H1 (cell line): Measurements from ENCODE around the gene LFNG. TPM values are rescaled to one million over a fixed set of nuclear protein-coding genes. Genes with fewer than 3 reads are reported as not detected.

Source experiments
- CTCF ChIA-PET: fragments of 300-600 bp; sonication (Branson Sonifier 250); formaldehyde crosslinking; loops from one replicate; lab custom pipeline; 2021; ENCODE audit not compliant: partially characterized antibody; lab: Charles Lee
- POLR2A ChIA-PET: fragments of 300-600 bp; sonication (Branson Sonifier 250); formaldehyde crosslinking; loops from one replicate; lab custom pipeline; 2021; ENCODE audit warnings: inconsistent platforms; ENCODE audit not compliant: partially characterized antibody; lab: Charles Lee
- DNase-seq, 2 experiments: peaks; one replicate each; pipeline versions ENCODE4 v3.0.0 to v3.0.0-alpha.2; 2010 to 2022; ENCODE audit warnings: low spot score in 2 of 2, low read depth in 1 of 2, mixed read lengths in 1 of 2
- FAIRE-seq: peaks from 2 replicates; lab custom pipeline; 2011; peaks lifted over from hg19 to GRCh38; lab: Jason Lieb, UNC
- H2AFZ ChIP-seq: 2 replicates; pipeline ENCODE4 v1.8.1; 2012; ENCODE audit warnings: low read length, inconsistent platforms
- H2AK5ac ChIP-seq: 2 replicates; pipeline ENCODE4 v1.6.1; 2013; ENCODE audit warnings: low read depth, low read length
- H2BK120ac ChIP-seq: replicated peaks from 2 replicates; pipeline ENCODE3; 2013; ENCODE audit warnings: low read depth, low read length, inconsistent platforms
- H2BK12ac ChIP-seq: 2 replicates; pipeline ENCODE4 v1.6.1; 2013; ENCODE audit warnings: low read depth, low read length
- H2BK15ac ChIP-seq: 2 replicates; pipeline ENCODE4 v1.6.1; 2013; ENCODE audit warnings: low read length
- H2BK20ac ChIP-seq: 2 replicates; pipeline ENCODE4 v1.6.1; 2013; ENCODE audit warnings: low read length
- H2BK5ac ChIP-seq: 2 replicates; pipeline ENCODE4 v1.6.1; 2013; ENCODE audit warnings: low read depth, low read length
- H3K14ac ChIP-seq: 2 replicates; pipeline ENCODE4 v1.6.1; 2013; ENCODE audit warnings: inconsistent platforms; ENCODE audit not compliant: insufficient read length
- H3K18ac ChIP-seq: 2 replicates; pipeline ENCODE4 v1.6.1; 2013; ENCODE audit warnings: low read length; ENCODE audit errors: extremely low read depth
- H3K23ac ChIP-seq: 2 replicates; pipeline ENCODE4 v1.6.1; 2013; ENCODE audit warnings: inconsistent platforms; ENCODE audit not compliant: insufficient read length
- H3K23me2 ChIP-seq: 2 replicates; pipeline ENCODE4 v1.6.1; 2013; ENCODE audit warnings: low read depth, low read length
- H3K27ac ChIP-seq: 2 replicates; pipeline ENCODE4 v1.6.1; 2011; ENCODE audit warnings: low read depth, low read length, inconsistent platforms
- H3K27me3 ChIP-seq, 4 experiments: replicated peaks in 1 of 4; 1 replicate in 1 of 4; 2 replicates in 3 of 4; pipeline versions ENCODE4 v1.6.1 to v1.8.1; 2011 to 2013; ENCODE audit warnings: low read length in 3 of 4, mild to moderate bottlenecking in 3 of 4, inconsistent platforms in 2 of 4, mixed read lengths in 2 of 4, moderate library complexity in 1 of 4; ENCODE audit not compliant: control insufficient read depth in 3 of 4, insufficient read depth in 3 of 4; ENCODE audit errors: extremely low read depth in 1 of 4
- H3K36me3 ChIP-seq, 4 experiments: 2 replicates each; pipeline versions ENCODE4 v1.6.1 to v1.8.1; 2011 to 2013; ENCODE audit warnings: mild to moderate bottlenecking in 4 of 4, low read length in 3 of 4, moderate library complexity in 2 of 4, control low read depth in 1 of 4, inconsistent platforms in 1 of 4; ENCODE audit not compliant: insufficient read depth in 4 of 4, control insufficient read depth in 2 of 4
- H3K4ac ChIP-seq: replicated peaks from 2 replicates; pipeline ENCODE3; 2013; ENCODE audit warnings: low read length, low read depth, mixed read lengths, inconsistent platforms; ENCODE audit not compliant: insufficient read length
- H3K4me1 ChIP-seq, 4 experiments: replicated peaks in 1 of 4; 1 replicate in 1 of 4; 2 replicates in 3 of 4; pipeline versions ENCODE4 v1.6.1 to v1.8.1; 2011 to 2013; ENCODE audit warnings: low read length in 3 of 4, inconsistent platforms in 2 of 4, mixed read lengths in 1 of 4; ENCODE audit not compliant: insufficient read depth in 4 of 4, control insufficient read depth in 3 of 4
- H3K4me2 ChIP-seq, 2 experiments: 2 replicates each; pipeline versions ENCODE4 v1.6.1 to v1.8.1; 2011 to 2013; ENCODE audit warnings: low read depth in 2 of 2, low read length in 2 of 2, control low read depth in 1 of 2, inconsistent platforms in 1 of 2, mild to moderate bottlenecking in 1 of 2; ENCODE audit not compliant: insufficient read depth in 1 of 2
- H3K4me3 ChIP-seq, 4 experiments: fragments of 200-600, 300-600 bp in 1 of 4; sonication (generic), shearing (Covaris generic), sonication (Bioruptor Twin) in 1 of 4; 2 replicates each; pipeline versions ENCODE4 v1.5.1 to v1.8.1; 2011 to 2016; ENCODE audit warnings: low read length in 4 of 4, low read depth in 3 of 4, control low read depth in 2 of 4, inconsistent platforms in 2 of 4, mild to moderate bottlenecking in 2 of 4, mixed read lengths in 1 of 4, moderate library complexity in 1 of 4; ENCODE audit not compliant: insufficient read depth in 2 of 4; ENCODE audit errors: extremely low read depth in 1 of 4
- H3K56ac ChIP-seq: replicated peaks from 2 replicates; pipeline ENCODE3; 2013; ENCODE audit warnings: low read depth, mild to moderate bottlenecking, mixed read lengths, low read length, inconsistent platforms; ENCODE audit not compliant: insufficient read length
- H3K79me1 ChIP-seq: 2 replicates; pipeline ENCODE4 v1.6.1; 2013; ENCODE audit warnings: low read depth, low read length, control low read depth
- H3K79me2 ChIP-seq, 2 experiments: 2 replicates each; pipeline versions ENCODE4 v1.6.1 to v1.8.1; 2012 to 2013; ENCODE audit warnings: low read length in 2 of 2, mild to moderate bottlenecking in 2 of 2, inconsistent platforms in 1 of 2; ENCODE audit not compliant: insufficient read depth in 2 of 2, control insufficient read depth in 1 of 2
- H3K9ac ChIP-seq, 4 experiments: replicated peaks in 1 of 4; 1 replicate in 1 of 4; 2 replicates in 3 of 4; pipeline versions ENCODE4 v1.6.1 to v1.8.1; 2011 to 2013; ENCODE audit warnings: low read depth in 3 of 4, low read length in 3 of 4, control low read depth in 2 of 4, mild to moderate bottlenecking in 2 of 4, moderate library complexity in 2 of 4, inconsistent platforms in 1 of 4; ENCODE audit errors: extremely low read depth in 1 of 4
- H3K9me3 ChIP-seq, 2 experiments: 2 replicates each; pipeline versions ENCODE4 v1.6.1 to v1.8.1; 2012 to 2013; ENCODE audit warnings: mild to moderate bottlenecking in 2 of 2, moderate library complexity in 2 of 2, control low read depth in 1 of 2, inconsistent platforms in 1 of 2, low read depth in 1 of 2, low read length in 1 of 2, mixed read lengths in 1 of 2; ENCODE audit not compliant: insufficient read depth in 2 of 2
- H4K20me1 ChIP-seq, 2 experiments: replicated peaks in 1 of 2; 2 replicates each; pipeline versions ENCODE3 to v1.8.1; 2011 to 2013; ENCODE audit warnings: inconsistent platforms in 2 of 2, low read length in 2 of 2, mild to moderate bottlenecking in 1 of 2; ENCODE audit not compliant: insufficient read depth in 2 of 2, control insufficient read depth in 1 of 2
- H4K5ac ChIP-seq: 2 replicates; pipeline ENCODE4 v1.6.1; 2013; ENCODE audit warnings: low read length, low read depth, mixed read lengths, inconsistent platforms; ENCODE audit not compliant: insufficient read length
- H4K8ac ChIP-seq: 2 replicates; pipeline ENCODE4 v1.8.0; 2013; ENCODE audit warnings: mild to moderate bottlenecking, moderate library complexity, low read length, inconsistent platforms; ENCODE audit not compliant: insufficient read depth; ENCODE audit errors: extremely low read depth
- H4K91ac ChIP-seq: replicated peaks from 2 replicates; pipeline ENCODE3; 2013; ENCODE audit warnings: low read length, mixed read lengths, inconsistent platforms; ENCODE audit not compliant: insufficient read length
- BRCA1 ChIP-seq: IDR thresholded peaks from 2 replicates; pipeline ENCODE4 v1.6.1; 2012; ENCODE audit warnings: low read depth, low read length, improper control_type of control experiment
- CHD1 ChIP-seq: IDR thresholded peaks from 2 replicates; pipeline ENCODE4 v1.6.1; 2012; ENCODE audit warnings: low read depth, low read length, improper control_type of control experiment
- CHD2 ChIP-seq: IDR thresholded peaks from 2 replicates; pipeline ENCODE4 v1.6.1; 2012; ENCODE audit warnings: low read length, improper control_type of control experiment
- E2F6 ChIP-seq: IDR thresholded peaks from 2 replicates; pipeline ENCODE4 v1.6.1; 2012; ENCODE audit warnings: inconsistent platforms
- EGR1 ChIP-seq: IDR thresholded peaks from 2 replicates; pipeline ENCODE4 v1.6.1; 2011; ENCODE audit warnings: low read depth, low read length, borderline replicate concordance
- KDM1A ChIP-seq: fragments of 200-600, 300-600 bp; sonication (generic); IDR thresholded peaks from 2 replicates; pipeline ENCODE4 v1.7.1; 2016; ENCODE audit warnings: mild to moderate bottlenecking, low read length, borderline replicate concordance
- SP1 ChIP-seq: IDR thresholded peaks from 2 replicates; pipeline ENCODE4 v1.6.1; 2011; ENCODE audit warnings: low read depth, low read length
- SRF ChIP-seq: IDR thresholded peaks from 2 replicates; pipeline ENCODE4 v1.6.1; 2011; ENCODE audit warnings: mild to moderate bottlenecking, low read depth, low read length, moderate library complexity
- TAF1 ChIP-seq: IDR thresholded peaks from 2 replicates; pipeline ENCODE4 v1.6.1; 2011; ENCODE audit warnings: mild to moderate bottlenecking, low read depth, low read length
- TAF7 ChIP-seq: optimal IDR thresholded peaks from 2 replicates; pipeline ENCODE3; 2011; ENCODE audit warnings: low read depth, mild to moderate bottlenecking, inconsistent platforms, low read length, moderate library complexity, borderline replicate concordance
- TCF12 ChIP-seq: IDR thresholded peaks from 2 replicates; pipeline ENCODE4 v1.6.1; 2011; ENCODE audit warnings: low read depth, mild to moderate bottlenecking, low read length
- TEAD4 ChIP-seq: IDR thresholded peaks from 2 replicates; pipeline ENCODE4 v1.6.1; 2012; ENCODE audit warnings: low read depth, low read length, inconsistent platforms, mixed read lengths
- YY1 ChIP-seq: IDR thresholded peaks from 2 replicates; pipeline ENCODE4 v1.6.1; 2011; ENCODE audit warnings: low read depth, mild to moderate bottlenecking, low read length
- WGBS, 2 experiments: shearing (Covaris generic) in 1 of 2; methylation state at CpG; one replicate each; pipeline versions ENCODE4 v1.1.6 to v1.1.7; 2013 to 2015; ENCODE audit warnings: low lambda C conversion rate in 2 of 2, mixed read lengths in 2 of 2, inconsistent platforms in 1 of 2, low coverage in 1 of 2, missing lambda C conversion rate in 1 of 2; ENCODE audit not compliant: insufficient replicate concordance in 2 of 2, insufficient coverage in 1 of 2, insufficient read length in 1 of 2; ENCODE audit errors: extremely low coverage in 1 of 2, missing lambda C conversion rate in 1 of 2; 5-methylcytosine and 5-hydroxymethylcytosine counted together
- polyA plus RNA-seq, 7 experiments: library from polyadenylated mRNA; depleted of rRNA in 3 of 7; stranded (reverse) in 5 of 7; unstranded in 2 of 7; fragments of >200 nt in 5 of 7; fragments of 200-250 nt in 2 of 7; gene quantifications; 1 replicate in 5 of 7; 2 replicates in 1 of 7; 4 replicates in 1 of 7; pipeline versions ENCODE4 v1.2.1 to v1.2.3, GENCODE V29; 2011 to 2013; ENCODE audit warnings: missing spikeins in 2 of 7, mixed read lengths in 2 of 7
- total RNA-seq: library from RNA; stranded (reverse); fragmentation: NEBNext Ultra II Directional; extraction: Animal tissue kit (Norgen Biotek cat#: 25700); gene quantifications from 2 replicates; pipeline ENCODE4 v1.2.1, GENCODE V29; 2021

LFNG gene
- total and polyA plus RNA-seq, 2 of the 8 experiments (the other 6 are each of a cell fraction or from before 2014, with no cell fraction given) = 31.6 to 35.6 TPM

DNA sequence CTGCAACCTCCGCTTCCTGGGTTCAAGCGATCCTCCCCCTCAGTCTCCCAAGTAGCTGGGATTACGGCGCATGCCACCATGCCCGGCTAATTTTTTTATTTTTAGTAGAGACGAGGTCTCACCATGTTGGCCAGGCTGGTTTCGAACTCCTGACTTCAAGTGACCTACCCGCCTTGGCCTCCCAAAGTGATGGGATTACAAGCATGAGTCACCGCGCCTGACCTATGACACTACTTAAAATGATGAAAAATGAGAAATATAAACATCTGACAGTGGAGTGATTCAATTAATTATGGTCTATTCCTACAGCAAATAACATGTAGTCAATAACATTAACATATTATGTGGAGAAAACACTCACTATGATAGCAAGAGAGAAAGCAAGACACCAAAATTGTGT, 33.5 kb downstream of the LFNG start:
- H3K23ac ChIP-seq = no peak overlapping the region
- H3K27ac ChIP-seq = no peak overlapping the region
- peaks cover 0 to 21% of the 10 kb centered on the region in 2 experiments; a peak in 1 of 4 replicates for H3K79me2 ChIP-seq
- no peak overlapping the region for H2AK5ac ChIP-seq
- no peak overlapping the region for H2BK15ac ChIP-seq
- H2BK5ac ChIP-seq = no peak overlapping the region
- no peak for FAIRE-seq
- no peak overlapping the region for H3K4ac ChIP-seq
- no peak overlapping the region for H3K4me3 ChIP-seq
- no peak overlapping the region for H3K18ac ChIP-seq
- CTCF ChIA-PET = no interaction called here
- no peak for TF ChIP-seq SP1
- TF ChIP-seq KDM1A = no peak
- no peak for TF ChIP-seq CHD1
- TF ChIP-seq SRF = no peak
- TF ChIP-seq TAF1 = no peak
- TF ChIP-seq E2F6 = no peak
- TF ChIP-seq BRCA1 = no peak
- no peak for TF ChIP-seq CHD2
- TF ChIP-seq TCF12 = no peak
- TF ChIP-seq TEAD4 = no peak
- TF ChIP-seq EGR1 = no peak
- TF ChIP-seq TAF7 = no peak
- TF ChIP-seq YY1 = no peak
- no peak overlapping the region for H2BK120ac ChIP-seq
- no peaks in the 10 kb centered on the region for H3K79me1 ChIP-seq
- peaks cover 4 to 11% (median 6%) of the 10 kb centered on the region in 4 experiments for H3K4me1 ChIP-seq
- H4K20me1 ChIP-seq = peaks cover 4 to 12% of the 10 kb centered on the region in 2 experiments
- no peak overlapping the region for H3K56ac ChIP-seq
- no peak overlapping the region for H3K9ac ChIP-seq
- H3K27me3 ChIP-seq = no peaks in the 10 kb centered on the region
- POLR2A ChIA-PET = interaction anchor here (1.1 to 2.0 kb wide), 2 partner anchors 26 to 128 kb away, joined by 3 to 8 read pairs; no protein-coding TSS in a partner anchor
- no peak overlapping the region for H2AFZ ChIP-seq
- no peak overlapping the region for H2BK12ac ChIP-seq
- H3K23me2 ChIP-seq = peaks cover 5% of the 10 kb centered on the region; the same call in 1 of the 2 replicates
- H3K4me2 ChIP-seq = no peak overlapping the region
- peaks cover 0 to 7% (median under 1%) of the 10 kb centered on the region in 4 experiments; a peak in 6 of 8 replicates for H3K36me3 ChIP-seq
- no peak overlapping the region for H4K5ac ChIP-seq
- WGBS, 2 experiments = 97% methylated on average over 10 of the region's 10 CpGs; no CpG with 5 or more reads in 1 of the 2 experiments
- DNase-seq = no peak
- H4K91ac ChIP-seq = no peak overlapping the region
- H4K8ac ChIP-seq = no peak overlapping the region
- H3K9me3 ChIP-seq = no peaks in the 10 kb centered on the region
- H2BK20ac ChIP-seq = no peak overlapping the region
- no peak overlapping the region for H3K14ac ChIP-seq
